Epithelial cell of esophagus (primary cell): ENCODE measurements around the gene BOD1L1.

ENCODE experiments used
- DNase-seq: peaks from one replicate; pipeline ENCODE4 v3.0.0; 2010; ENCODE audit warnings: low read depth
- H3K4me3 ChIP-seq: 2 replicates; pipeline ENCODE4 v1.5.1; 2011; ENCODE audit warnings: mild to moderate bottlenecking, low read length, control low read depth
- TF ChIP-seq, protein P1 (sequence below): IDR thresholded peaks from 2 replicates; pipeline ENCODE4 v1.5.1; 2011; ENCODE audit warnings: low read depth, mild to moderate bottlenecking, low read length, control low read depth, inconsistent platforms; ENCODE audit not compliant: insufficient read depth; ENCODE audit errors: missing control alignments

Gene BOD1L1

DNA sequence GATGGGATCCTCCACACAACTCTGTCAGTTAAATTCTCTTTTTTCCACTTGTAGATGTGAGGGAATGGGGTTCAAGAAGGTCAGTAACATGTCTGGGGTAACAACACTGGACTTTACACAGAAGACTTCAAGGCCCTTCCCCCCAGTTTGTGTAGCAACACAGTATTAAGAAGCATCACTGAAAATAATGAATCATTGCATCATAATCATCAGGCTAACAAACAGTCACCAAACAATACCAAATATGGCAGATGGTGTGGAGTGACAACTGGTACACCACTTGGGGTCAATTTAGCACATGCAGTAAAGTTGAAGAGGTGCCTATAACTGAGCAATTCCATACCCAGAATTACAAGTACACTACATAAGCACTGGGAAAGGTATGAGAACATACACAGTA, 38.6 kb downstream of the BOD1L1 start:
- TF ChIP-seq, protein P1, sequence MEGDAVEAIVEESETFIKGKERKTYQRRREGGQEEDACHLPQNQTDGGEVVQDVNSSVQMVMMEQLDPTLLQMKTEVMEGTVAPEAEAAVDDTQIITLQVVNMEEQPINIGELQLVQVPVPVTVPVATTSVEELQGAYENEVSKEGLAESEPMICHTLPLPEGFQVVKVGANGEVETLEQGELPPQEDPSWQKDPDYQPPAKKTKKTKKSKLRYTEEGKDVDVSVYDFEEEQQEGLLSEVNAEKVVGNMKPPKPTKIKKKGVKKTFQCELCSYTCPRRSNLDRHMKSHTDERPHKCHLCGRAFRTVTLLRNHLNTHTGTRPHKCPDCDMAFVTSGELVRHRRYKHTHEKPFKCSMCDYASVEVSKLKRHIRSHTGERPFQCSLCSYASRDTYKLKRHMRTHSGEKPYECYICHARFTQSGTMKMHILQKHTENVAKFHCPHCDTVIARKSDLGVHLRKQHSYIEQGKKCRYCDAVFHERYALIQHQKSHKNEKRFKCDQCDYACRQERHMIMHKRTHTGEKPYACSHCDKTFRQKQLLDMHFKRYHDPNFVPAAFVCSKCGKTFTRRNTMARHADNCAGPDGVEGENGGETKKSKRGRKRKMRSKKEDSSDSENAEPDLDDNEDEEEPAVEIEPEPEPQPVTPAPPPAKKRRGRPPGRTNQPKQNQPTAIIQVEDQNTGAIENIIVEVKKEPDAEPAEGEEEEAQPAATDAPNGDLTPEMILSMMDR = no peak
- no peak overlapping the region for H3K4me3 ChIP-seq

GRCh38 chr4:13584481-13584880, 43.0 kb downstream of the BOD1L1 start:
- TF ChIP-seq, protein P1 = no peak
- DNase-seq = peak; percentile 8
- no peak overlapping the region for H3K4me3 ChIP-seq

More for the DNA sequence above, 38.6 kb downstream of the BOD1L1 start:
- DNase-seq = no peak

- no peak for DNase-seq
- TF ChIP-seq, protein P1 = no peak
- H3K4me3 ChIP-seq = no peak overlapping the region
These were observed 47.5 kb downstream of the BOD1L1 start for GRCh38 chr4:13580036-13580435.

DNA sequence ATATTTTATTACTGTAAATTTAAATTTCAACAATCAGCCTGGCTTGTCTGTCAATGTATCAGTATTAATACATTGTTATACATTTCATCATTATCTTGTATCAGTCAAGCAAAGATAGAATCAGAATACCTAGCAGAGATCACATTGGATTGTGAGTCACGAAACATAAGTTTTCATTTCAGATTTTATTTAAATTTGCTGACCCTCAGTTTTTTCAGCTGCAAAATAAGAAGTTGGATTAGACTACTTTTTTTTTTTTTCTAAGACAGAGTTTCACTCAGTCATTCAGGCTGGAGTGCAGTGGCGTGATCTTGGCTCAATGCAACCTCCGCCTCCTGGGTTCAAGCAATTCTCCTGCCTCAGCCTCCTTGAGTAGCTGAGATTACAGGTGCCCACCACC, 49.9 kb downstream of the BOD1L1 start:
- no peak for DNase-seq
- TF ChIP-seq, protein P1 = no peak

DNA sequence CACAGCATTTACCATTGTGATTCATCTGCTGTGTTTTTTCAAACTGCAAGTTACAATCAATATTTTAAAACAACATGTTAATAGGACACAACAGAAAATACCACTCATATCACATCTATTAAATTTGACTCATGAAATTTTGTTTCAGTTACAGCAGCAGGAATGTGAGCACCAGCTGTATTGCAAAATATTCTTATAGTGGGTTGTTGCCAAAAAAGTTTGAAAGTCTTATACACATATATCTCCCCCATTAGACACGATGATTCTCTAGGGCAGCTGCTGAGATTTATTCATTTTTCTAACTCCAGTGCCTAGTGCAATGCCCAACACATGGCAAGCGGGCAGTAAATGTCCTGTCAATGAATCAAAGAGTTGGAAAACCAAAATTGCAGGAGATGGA, 56.6 kb downstream of the BOD1L1 start:
- TF ChIP-seq, protein P1 = no peak
- DNase-seq = no peak
- no peak overlapping the region for H3K4me3 ChIP-seq

More for the DNA sequence above, 49.9 kb downstream of the BOD1L1 start:
- no peak overlapping the region for H3K4me3 ChIP-seq

DNA sequence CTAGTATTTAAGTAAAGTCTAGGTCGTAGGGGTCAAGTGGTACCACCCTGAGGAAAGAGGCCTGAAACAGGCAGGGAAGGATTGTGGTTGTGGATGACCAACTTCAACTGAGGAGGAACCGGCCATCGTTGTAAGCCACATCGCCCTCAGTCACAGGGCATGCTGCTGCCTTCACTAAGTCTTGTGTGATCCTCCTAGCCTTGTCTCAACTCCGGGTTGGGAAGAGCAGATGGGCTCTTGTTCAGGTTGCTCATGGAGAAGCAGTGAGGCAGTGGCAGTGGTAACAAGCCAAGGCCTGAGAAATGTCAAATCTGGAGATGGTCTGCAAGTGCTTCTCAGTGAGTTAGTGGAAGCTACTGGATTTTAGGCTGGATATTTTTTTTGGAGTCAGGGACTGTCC, 60.4 kb downstream of the BOD1L1 start:
- no peak for DNase-seq
- TF ChIP-seq, protein P1 = no peak
- H3K4me3 ChIP-seq = no peak overlapping the region

- H3K4me3 ChIP-seq = no peak overlapping the region
- no peak for DNase-seq
- TF ChIP-seq, protein P1 = no peak
These were observed 64.6 kb downstream of the BOD1L1 start for GRCh38 chr4:13562876-13563275.
